Stimulated activated CD4-positive, alpha-beta T cell treated with anti-CD3 and anti-CD28 coated beads, Interleukin-12 subunit alpha, Interleukin-12 subunit beta, amount 100 ng/mL, for 24 hours (primary cell): ENCODE measurements around the gene TPM1.
"Not testable (repeated sequence)": the region's sequence is repeated elsewhere in the genome, so short reads cannot be mapped to it uniquely, and the experiment has no call there.

Experiments
- DNase-seq, 2 experiments: peaks; one replicate each; pipeline ENCODE4 v3.0.0-alpha.2; 2020; ENCODE audit warnings: low read depth in 2 of 2

Gene TPM1

DNA sequence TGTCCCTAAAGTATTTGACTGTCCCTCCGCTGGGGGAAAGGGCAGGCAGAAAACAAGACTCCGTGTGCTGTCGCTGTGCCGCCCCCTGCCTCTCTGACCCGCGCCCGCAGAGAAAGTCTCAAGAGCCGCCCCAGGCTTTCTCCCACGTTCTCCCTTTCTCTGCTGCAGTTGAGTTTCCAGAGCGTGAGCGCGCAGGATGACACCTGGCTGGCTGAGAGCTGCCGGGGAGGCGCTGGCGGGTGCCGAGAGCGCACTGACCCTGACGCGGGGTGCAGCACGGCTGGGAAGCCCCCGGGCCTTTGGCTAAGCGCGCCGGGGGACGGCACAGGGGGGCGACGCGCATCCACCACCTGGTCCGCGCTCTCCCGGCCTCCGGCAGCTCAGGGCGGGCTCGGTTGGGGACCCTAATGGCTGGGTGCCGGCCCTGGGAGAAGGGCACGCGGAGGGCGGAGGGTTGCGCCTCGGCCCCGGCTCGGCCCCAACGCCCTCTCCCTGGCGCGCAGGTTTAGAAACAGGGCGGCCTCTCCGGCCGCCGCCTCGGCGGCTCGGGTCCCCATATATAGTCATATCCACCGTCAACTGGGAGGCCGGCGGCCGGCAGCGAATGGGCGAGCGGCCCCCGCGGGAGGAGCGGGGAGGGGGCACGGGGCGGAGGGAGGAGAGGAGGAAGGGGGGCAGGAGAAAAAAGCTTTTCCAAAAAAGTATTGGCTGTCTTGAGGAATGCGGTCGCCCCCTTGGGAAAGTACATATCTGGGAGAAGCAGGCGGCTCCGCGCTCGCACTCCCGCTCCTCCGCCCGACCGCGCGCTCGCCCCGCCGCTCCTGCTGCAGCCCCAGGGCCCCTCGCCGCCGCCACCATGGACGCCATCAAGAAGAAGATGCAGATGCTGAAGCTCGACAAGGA, at the start of gene TPM1:
Gene TPM1 (plus strand): TSS at position 774 of the 903 bp plus-strand sequence. CDS start 83 bp downstream, at position 857.
- DNase-seq = no peak

DNA sequence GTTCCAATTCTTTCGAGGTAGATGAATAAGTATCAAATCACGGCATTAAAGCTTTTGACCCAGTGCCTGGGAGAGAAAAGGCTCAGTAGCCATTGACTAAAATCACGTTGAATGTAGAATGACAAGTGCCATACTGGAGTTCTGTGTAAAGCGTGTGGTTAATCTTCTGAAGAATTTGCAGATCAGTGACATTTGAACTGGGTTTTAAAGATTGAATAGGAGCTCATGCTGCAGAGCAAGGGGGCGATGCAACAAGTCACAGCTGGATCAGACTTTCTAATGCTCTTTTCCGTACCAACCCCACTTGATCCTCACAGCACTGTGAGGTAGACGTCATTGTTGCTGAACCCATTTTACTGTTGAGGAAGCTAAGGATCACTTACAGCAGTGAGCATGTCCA, 49.5 kb upstream of the TPM1 start:
- no peak for DNase-seq

DNA sequence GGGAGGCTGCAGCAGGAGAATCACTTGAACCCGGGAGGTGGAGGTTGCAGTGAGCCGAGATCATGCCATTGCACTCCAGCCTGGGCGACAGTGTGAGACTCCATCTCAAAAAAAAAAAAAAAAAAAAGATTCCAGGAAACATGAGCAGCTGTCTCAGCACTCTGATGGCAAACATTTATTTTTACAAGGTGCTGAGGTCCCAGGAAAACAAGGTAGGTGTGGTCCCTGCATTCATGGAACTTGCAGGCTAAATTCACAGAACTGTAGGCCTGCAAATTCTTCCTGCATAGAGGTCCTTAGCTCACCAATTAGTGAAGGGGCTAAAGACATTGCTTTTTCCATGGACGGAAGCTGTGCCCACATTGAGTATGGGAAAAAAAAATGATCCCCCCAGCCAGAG, 48.9 kb upstream of the TPM1 start:
- not testable (repeated sequence) for DNase-seq

DNA sequence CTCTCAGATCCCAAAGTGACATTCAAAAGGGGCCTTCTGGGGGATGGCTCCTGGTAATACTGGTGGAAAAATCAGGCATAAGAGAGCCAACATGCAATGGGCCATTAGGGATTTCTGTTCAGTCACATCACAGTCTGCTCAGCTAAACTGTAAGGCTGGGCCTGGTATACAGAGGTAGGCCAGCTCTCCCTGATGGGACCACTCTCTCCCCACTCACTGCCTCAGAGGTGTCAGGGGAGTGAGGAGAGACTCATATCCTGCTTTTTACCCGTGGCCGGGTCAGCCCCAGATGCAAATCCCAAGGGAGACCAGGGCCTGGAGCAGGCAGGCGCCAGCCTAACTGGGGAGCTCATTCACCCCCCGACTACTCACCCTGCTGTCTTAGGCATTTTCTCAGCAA, 48.1 kb upstream of the TPM1 start:
- no peak for DNase-seq

DNA sequence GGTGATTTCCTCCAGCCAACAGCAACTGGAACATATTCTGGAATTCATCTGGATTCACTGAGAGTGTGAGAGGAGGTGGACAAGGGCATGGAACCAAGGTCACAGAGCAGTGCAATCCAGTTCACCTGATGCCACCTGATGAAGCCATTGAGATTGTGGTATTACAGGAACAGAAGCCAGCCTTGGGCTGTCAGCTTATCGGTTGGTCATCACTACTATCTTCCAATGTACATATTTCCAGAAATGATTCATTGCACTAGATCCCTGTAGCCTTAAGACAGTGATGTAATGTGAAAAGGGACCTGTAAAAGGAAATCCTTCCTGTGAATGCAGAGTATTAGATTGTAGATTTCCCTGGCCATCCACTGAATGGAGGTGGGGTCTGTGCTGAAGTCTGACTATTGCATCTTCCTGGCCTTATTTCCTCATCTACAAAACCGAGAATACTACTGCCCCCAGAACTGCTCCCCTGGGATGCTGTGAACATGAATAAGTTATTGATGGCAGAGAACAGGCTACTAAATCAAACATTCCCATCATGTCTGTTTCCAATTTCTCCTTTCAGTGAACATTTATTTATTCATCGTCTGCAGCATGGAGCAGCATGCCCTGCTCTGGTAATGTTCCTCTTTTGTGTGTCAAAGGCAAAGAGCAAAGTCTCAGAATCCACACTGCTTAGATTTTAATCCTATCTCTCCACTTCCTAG, 47.4 kb upstream of the TPM1 start:
- DNase-seq = no peak

DNA sequence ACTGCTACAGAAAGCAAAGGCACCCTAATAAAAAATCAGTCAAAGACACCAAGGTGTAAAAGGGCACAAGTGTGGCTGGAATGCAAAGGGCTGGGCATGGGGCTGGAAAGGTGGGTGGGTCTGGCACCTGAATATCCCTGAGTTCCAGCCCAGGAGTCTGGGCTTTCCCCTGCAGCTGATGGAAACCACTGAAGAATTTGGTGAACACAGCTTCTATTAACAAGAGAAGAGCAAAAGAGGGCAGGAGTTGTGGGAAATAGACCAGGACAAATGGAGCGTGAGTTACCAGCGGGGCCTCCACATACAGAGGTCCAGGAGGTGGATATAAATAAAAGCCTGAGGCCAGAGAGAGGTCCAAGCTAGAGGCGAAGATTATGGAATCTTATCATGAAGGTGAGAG, 45.1 kb upstream of the TPM1 start:
- DNase-seq = no peak

DNA sequence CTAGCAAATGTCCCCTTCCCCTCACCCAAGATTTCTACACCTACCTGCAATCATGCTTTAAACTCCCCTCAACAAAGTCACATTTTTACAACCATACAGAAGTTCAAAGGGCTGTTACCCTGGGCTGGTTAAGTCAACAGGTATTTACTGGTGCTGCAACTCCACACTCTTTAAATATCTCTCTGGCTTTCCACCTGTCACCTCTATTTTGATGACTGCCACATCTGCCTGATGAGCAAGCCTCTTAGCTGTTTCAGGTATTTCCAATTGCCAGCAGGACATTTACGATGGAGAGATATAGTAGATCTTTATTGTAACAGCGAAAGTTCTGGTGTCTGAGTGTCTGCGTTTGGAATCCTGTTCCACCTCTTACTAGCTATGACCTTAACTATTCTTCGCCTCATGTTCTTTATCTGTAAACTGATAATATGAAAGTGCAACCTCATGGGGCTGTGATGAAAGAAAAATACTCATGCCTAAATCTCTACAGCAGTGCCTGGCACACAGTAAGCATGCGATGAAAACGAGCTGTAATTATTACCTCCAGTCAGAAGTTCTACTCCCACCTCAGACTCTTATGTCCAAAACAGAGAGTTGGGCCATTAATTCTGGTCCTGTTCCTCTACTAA, 44.2 kb upstream of the TPM1 start:
- DNase-seq = no peak

DNA sequence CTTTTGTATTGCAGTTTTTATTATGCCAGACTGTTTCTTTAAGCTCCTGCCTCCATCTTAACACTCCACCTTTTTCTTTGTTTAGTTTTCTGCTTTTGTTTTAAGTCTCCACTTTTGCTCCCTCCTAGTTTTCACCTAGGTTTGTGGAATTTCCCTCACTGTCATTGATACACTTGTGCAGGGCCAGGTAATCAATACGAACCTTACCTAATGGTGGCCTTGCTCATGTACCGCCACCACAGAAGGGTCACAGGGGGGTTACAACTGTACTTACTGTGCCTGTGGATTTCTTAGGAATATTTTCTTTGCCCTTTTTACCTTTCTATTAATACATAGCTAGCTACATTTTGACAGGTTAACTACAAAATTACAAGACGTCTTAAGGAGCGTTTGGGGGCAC, 43.4 kb upstream of the TPM1 start:
- DNase-seq = no peak

DNA sequence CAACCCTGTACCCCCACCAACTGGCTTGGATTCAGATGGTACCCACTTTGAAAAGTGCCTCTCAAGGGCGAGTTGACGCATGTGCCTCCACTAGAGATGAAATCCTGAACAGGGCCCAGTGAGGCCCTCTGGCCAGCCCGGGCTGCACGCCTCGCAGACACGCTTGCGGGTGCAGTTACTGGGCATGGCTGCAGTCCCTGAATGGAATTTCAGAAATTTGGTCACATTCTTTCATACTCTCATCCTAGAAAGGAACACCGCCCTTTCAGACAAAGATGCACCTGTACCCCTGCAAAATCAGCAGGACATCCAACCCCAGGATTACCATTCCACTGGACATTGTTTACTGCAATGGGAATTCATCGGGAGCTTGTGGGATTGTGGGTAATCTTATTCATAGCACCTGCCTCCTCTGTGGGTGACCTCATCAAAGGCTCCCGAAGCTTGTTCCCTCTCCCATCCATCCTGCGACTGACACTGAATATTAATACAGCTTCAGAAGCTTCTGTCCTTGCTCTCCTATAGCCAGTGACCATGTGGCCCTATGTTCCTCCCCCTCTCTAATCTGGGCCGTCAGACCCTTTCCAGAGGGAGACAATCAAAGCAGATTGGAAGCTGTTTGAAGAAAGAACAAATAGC, 42.5 kb upstream of the TPM1 start:
- no peak for DNase-seq

DNA sequence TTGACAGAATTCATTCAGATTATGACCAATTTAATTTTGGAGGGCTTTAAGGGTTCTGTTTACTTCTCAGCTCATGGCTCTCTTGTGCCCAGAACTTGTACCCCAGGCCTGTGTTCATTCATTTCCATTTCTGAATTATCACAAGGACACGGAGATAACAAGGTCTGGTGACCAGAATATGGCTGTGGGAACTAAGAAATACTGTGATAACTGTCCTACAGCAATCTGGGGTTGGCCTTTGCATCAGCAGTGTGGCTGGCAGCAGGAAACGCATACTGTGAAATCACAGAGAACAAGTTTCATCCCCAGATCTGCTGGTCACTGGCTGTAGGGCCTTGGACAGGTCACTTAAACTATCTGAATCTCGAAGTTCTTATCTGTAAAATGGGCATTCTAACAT, 41.8 kb upstream of the TPM1 start:
- no peak for DNase-seq

DNA sequence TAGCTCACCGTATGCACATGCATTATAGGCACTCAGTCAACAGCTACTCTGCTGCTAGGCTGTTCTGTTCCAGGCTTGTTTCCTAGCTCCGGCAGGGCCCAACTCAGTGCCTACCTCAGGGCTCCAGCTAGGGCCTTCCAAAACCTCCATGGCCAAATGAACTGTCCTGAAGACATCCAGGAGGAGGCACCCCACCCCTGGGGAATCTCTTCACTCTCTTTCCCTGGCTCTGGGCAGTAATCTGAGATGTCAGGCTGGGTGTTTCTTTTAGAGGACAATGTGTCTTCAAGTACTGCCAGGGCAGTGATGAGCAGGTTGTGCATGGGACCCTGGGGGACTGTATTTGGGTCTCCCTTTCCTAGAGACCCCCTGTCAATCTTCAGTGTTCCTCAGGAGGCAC, 38.3 kb upstream of the TPM1 start:
- no peak for DNase-seq

DNA sequence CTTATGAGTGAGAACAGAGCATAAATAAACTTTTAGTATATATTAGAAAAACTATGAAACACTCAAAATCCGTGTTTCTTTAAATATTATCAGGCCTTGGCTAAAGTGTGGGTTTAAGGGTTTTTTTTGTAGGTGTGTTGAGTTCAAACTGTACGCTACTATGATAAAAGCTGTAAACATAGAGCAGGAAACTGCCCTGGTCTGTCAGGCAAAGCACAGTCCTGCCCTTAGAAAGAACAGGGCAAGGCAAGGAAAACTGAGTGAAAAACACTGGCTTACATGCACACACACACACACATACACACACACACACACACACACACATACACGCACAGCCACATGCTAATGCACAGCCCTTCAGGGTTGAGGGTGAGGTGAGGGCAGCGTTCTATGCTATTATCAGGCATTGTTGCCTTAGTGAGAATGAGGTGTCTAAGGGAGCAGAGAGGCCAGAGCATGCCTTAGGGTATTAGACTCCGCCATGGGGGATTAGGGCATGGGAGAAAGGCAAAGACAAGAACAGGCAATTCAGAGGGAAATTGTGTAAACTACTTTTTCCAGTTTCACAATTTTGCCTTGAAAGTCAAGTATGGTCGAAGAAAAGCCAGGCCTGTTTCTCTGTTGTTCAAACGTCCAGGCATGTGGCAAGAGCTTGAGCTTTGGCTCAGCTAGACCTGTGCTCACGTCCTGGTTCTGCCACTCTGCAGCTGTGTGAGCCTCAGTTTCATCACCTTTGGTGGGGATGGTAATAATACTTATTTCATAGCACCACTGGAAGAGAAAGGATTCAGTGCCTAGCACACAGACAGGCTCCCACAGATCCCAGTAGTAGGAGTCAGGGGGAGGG, 36.3 kb upstream of the TPM1 start:
- DNase-seq = no peak

DNA sequence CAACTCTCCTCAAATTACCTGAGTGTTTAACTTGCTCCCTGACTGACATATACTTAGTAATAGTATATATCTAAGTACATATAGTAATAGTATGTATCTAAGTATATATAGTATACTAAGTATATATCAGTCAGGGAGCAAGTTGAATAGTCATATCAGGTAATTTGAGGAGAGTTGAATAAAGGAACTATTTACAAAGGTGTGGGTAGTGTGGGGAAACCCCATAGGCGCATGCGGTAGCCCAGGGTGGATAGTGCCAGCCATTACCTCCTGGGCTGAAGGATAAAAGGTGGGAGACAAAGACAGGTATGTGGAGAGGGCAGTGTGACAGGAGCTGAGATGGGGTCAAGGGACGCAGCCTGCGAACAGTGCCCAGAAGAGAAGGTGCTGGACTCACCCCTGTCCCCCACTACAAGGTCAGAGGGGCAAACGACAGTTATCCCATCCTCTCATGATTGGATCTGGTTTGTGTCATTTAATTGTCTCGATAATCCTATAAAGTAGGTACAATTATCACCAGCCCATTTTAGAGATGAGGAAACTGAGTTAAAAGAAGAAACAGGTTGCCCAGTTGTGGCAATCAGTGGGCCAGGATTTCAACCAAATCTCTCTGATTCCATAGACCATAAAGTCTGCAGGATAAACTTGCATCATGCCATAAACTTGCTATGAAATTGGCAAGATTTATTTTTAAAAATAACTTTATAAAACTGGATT, 34.1 kb upstream of the TPM1 start:
- DNase-seq = no peak

DNA sequence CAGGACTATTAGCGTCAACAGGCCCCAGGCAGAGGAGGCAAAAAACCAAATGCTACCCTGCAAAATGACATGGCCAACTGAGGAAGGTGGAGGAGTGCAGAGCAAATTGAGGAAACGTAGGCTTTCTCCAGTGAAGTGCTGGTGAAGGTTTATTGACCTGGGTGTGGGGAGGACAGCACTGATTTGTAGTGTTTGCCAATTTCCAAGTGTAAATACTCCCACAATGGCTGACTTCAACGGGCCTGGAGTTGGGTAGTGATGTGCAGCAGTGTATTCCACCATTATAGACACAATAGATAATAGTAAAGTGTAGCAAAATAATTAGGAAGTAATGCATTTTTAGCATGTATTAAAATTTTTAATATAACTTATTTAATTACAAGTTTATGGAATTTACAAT, 32.2 kb upstream of the TPM1 start:
- no peak for DNase-seq

DNA sequence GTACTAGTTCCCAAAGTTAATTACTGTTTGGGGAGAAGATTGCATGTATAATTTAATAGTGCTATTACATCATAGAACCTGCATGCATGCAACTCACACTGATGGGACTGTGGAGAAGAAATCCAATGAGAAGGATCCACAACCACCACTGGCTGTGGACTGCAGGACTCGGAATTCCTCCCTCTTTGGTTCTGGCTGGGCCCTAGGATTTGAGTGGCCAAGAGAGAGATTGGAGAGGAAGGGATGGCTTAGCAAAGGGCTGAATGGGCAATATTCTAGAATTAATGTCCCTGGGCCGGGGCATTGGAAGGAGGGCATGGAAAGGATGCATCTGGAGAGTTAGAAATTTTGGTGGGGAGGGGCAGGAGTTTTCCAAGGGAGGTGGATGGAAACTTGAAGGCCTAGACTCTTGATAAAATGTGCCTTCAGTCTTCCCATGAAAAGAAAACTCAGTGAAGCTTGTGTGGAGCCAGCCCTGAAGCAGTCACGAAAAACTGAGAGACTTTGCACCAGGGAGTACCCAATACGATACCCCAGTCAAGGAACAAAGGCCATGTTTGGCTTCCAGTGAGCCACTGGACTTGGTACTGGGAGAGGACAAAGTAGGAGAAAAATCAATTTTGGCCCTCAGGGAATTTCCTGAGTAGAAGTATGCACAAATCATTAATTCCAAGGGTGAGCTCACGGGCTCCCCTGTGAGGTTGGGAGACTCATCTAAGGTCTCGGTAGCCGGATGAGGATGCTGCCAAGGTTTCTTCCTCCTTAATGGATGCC, 31.4 kb upstream of the TPM1 start:
- no peak for DNase-seq

DNA sequence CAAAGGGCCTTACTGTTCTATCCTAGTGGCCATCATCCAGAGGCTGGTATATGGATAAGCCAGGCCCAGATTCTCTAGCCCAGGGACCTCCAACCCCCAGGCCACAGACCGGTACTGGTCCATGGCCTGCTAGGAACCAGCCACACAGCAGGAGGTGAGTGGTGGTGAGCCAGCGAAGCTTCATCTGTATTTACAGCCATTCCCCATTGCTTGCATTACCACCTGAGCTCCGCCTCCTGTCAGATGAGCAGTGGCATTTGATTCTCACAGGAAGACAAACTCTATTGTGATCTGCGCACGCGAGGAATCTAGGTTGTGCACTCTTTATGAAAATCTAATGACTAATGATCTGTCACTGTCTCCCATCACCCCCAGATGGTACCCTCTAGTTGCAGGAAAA, 30.1 kb upstream of the TPM1 start:
- no peak for DNase-seq

DNA sequence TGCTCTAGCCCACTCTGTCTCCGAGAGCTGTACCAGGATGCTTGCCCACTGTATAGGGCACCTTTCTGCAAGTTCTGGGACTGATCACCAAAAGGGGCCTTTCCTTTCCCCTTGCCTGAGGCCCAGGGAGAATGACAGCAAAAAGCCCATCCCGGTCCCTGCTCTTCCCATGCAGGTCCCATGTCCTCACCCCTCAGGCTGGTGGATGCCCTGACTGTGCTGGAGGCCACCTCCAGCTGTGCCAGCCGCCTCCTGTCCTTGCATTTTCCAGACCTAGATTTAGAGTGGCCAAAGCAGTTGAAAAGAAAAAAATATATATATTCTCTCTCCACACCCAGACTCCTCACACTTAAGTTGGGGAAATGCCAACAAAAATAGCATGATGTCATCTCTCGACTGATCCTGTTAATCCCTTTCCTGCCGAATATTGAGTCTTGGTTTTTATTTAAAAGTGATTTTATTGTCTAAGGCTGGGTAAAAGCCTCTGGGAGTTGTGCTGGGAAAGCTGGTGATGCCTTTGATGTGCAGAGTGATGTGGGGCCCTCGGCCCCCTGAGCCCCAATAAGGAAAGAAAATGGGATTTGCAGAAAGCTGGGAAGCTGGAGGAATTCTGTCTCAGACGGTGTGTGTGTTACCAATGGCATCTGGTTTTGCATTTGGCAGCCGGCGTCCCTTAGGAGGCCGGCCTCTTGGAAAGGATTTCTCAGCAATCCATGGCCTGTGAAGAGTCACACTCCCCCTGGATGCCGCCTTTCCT, 29.3 kb upstream of the TPM1 start:
- DNase-seq = no peak

DNA sequence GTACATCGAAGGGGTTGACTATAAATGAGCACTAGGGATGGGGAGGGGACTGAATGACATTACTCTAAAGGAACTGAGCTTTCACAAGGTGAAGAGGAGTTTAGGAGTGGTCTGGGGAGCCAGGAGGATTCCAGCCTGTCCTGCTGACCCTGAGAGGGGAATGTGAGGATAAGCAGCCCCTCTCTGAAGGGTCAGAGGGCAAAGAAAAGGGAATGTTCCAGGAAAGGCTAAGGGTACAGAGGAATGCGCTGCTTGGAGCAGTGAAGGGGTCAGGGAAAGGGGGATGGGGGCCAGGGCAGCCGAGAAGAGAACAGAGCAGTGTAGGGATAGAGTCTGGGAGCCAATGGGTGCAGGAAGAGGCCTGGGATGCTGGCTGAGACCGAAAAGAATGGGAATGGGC, 28.0 kb upstream of the TPM1 start:
- DNase-seq = no peak

DNA sequence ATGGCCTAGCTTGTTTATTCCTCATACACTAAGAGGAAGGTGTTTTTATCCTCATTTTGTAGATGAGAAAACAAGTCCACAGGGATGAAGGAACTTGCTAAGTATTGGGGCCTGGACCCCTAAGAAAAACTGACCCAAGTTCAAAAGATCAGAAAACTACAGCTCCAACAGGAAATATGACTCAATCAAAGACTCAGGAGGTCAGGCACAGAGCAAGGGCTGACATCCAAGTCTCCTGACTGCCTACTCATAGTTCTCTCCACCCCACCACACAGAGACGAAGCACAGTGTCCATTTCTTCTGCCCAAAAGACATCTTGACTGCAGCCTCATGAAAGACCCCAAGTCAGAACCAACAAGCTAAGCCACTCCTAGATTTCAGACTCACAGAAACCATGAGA, 26.9 kb upstream of the TPM1 start:
- DNase-seq = no peak
